HG03280 (cell line): ENCODE data around the gene PTCD2.
"Not testable (repeated sequence)": the region's sequence is repeated elsewhere in the genome, so short reads cannot be mapped to it uniquely, and the experiment has no call there.

ENCODE experiments used
- ATAC-seq: cut with Tn5 transposase; IDR thresholded peaks from one replicate; pipeline ENCODE4 v1.9.1; 2021; ENCODE audit warnings: mild to moderate bottlenecking, moderate library complexity; ENCODE audit not compliant: unreplicated experiment

Gene PTCD2

DNA sequence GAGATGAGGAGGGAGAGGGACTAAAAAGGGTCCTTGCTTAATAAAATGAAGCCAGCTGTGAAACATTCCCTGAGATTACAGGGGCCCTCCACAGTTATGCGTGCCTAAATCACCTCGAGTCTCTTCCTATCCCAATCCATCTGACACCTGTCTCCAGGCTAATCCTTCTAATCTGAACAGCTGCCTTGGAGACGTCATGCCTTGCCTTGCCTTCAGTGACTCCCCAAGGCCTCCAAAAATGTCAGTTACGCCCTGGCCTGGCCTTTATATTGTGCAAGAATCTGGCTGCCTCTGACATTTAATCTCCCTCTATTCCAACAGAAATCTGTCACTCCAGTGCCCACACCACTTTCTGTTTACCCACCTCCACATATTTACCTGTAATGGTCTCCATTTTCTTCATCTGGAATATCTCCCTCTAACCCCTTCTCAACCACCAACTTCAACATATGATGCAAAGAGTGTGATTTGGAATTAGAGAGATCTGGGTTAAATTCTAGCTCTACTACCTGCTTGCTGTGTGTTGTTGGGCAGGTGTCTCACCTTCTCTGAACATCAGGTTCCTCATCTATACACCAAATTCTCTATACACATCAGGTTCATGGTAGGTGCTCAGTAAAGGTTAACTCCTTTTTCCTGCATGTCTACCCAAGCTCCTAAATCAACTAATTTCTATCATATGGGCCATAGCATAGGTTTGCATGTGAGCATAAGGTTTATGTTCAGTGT, 57.9 kb downstream of the PTCD2 start:
- no peak for ATAC-seq

DNA sequence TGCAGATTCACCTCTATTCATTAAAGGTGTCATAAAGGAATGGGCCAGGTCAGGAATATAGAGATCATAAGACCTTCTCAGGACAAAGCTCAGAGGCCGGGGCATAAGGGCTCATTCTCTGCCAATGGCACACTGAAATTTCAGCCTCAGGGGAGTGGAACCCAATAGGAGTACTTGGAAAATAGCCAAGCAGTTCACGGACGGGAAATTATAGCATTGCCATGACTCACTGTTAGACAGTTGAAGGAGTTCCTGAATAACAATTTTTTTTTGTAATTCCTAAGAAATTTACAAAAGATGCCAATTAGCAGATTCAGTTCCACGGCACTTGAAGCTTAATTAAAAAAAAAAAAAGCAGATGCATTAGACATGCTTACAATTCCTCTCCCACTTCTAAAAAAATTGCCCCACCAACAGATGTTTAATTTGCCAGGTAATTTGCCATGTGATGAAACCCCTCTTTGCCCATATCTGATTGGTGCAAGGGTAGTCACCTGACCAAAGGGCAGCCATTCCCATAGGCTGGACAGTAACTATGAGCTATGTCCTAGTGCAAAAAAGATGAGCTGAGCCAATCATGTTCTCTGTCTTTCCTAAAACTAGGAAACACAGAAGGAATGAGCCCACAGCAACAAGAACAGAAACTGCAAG, 58.6 kb downstream of the PTCD2 start:
- ATAC-seq: no peak

DNA sequence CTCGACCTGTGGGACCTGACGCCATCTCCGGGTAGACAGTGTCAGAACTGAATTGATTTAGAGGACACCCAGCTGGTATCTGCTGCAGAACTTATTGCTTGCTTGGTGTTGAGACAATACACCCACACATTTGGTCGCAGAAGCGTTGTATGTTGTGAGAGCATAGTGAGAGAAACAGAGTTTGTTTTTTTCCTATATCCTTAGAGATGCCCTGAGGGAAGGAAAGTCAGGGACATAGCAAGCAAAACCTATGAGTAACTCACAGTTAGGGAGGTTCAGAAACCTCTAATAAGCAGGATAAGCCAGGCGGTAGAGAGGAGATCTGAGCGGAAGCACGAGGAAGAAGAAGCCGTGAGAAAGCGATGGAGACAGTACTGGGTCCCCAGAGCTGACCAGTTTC, 59.8 kb downstream of the PTCD2 start:
- no peak for ATAC-seq

DNA sequence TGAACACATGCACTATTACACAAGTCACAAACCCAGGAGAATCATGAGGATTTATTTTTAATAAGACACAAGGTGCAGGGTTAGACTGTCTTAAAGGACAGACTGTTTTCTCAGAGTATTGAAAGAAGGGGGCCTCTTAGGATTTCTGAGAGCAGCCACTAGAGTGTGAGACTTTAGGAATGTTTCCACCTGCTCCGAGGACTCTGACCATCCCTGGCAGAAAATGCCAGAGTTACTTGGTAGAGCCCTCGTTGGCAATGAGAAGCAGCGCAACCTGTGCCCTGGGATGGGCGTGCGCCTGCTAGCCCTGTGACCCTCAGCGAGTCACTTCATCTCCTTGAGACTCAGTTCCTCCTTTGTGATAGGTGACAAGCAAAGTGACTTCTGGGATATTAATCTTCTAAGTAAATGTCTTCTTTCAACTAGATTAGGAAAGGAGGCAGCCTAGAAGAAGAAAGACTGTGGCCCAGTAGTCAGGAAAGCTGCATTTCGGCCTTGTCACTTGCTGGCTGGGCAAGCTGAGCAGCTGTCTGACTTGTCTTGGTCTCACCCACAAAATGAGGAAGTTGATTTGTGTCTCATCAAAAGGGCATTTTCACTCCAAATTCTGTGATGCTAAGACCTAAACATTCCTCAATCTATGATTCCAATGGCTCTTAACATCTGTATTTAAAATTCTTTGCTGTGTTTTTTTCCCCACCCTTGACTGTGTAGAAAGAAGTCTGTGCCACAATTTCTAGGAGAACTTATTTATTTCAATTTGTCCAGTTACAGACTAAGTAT, 60.5 kb downstream of the PTCD2 start:
- ATAC-seq: no peak

DNA sequence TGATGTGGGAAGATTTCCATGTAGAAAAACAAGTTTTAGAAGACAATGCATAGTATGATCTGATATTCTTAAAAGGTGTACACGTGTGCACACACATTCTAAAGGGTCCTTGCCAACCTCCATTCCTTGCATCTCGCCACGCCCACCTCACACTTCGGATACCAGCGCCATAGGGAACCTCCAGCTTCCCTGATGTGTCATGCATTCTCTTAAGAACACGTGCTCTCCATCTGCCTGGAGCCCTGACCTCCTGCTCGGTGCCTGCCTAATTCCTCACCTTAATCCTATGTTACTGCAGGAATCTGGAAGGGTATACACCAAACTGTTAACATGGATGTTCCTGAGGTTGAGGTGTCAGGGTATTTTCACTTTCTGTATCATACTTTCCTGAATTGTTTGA, 63.1 kb downstream of the PTCD2 start:
- no peak for ATAC-seq

DNA sequence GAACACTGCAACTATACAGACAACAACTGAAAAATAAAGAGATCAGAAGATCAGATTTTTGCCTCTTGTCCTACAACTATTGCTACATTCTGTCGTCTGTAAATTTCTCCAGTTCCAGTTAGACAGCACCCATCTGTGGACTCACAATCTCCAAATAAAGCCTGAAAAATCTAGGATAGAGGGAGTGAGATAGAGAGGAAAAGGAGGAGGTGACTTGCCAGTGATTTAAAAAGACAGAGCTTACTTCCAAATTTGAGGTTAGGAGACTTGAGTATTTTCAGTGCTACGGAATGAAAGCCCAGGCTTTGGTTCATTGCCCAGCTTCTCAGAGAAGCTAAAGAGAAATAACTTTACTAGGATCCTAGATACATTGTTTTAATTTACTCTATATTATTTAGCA, 63.6 kb downstream of the PTCD2 start:
- ATAC-seq: no peak

DNA sequence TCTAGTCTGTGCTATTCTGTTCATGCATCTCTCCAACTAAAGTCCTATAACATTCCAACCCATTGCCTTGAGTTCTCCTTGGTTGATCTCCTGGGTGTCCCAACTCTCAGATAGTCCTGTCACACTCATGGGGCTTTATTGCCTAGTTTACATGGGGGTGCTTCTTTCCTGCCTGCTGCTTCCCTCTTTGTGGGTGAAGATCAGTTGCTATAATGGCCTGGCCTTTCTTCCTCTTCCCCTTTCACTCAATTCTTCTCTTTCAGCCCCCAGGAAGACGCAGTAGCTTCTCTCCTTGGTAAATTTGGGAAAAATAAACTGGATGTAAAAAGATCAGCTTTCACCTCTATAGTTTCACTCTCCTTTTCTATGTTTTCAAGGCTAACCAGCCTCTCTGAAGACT, 66.5 kb downstream of the PTCD2 start:
- no peak for ATAC-seq

DNA sequence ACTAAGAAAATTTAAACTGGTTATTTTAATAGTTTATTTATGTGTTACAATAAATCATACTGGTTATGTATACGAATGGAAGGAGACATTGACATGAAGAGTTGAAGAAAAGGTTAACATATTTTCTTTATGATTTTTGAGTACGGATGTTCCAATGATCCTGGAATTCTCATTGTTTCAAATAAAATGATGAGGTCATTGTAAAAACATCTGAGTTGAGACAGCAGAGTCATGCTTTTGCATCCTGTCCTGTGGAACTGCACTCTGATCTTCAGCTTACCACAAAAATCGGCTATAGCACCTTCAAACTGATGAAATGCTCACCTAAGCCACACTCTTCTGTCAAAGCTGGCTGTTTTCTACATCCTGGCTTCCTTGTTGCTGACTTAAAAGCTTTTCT, 67.8 kb downstream of the PTCD2 start:
- no peak for ATAC-seq

DNA sequence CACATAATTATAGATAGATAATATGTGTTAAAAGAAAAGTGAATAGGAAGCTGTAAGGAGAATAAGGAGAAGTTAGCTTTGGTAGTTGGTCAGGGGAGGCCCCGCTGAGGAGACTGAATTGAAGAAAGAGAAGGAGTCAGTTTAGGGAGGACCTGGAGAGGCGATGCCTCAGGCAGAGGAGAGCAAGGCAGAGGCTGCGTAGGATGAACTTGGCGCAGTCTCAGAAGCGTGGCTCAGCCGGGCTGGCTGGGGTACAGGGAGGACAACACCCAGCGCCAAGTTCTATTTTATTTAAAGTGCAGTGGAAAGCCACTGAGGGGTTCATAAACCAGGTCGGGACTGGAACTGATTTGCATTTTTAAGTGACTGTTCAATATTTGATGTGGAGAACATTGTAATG, 68.5 kb downstream of the PTCD2 start:
- ATAC-seq: no peak

DNA sequence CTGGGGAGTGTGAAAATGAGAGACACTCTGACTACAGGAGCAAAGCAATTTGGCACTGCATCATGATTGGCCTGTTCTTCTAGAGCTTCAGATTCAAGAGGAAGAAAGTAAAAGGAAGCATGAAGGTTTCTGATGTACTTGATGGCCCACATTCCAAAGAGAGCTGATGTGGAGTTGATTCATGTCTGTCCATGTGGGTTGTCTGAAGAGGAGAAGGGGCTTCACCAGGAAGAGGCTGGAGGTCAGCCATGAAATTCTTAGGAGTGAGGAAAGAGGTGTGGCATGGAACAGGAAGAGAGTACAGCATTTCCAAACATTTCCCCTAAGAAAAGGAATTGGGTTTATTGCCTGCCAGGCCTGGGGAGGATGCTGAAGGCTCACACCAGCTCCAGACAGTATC, 70.7 kb downstream of the PTCD2 start:
- ATAC-seq: no peak

DNA sequence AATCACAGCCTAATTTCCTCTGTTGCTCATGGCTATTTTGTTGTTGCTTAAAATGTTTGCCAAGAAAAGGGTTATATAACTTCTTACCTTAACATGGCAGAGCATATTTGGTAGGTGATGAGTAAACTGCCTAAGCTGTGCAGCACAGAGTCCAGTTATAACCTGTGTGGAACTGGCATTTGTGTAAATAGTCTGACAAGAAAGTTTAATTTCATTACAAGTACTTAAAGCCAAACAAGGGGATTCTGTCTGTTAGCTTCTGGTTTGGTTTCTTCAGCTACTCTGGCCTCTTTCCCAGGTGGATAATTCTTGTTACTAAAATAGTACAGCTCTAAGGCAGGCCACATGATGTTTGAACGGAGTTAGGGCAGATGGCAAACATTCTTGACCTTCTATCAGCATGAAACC, 72.2 kb downstream of the PTCD2 start:
- ATAC-seq: no peak

DNA sequence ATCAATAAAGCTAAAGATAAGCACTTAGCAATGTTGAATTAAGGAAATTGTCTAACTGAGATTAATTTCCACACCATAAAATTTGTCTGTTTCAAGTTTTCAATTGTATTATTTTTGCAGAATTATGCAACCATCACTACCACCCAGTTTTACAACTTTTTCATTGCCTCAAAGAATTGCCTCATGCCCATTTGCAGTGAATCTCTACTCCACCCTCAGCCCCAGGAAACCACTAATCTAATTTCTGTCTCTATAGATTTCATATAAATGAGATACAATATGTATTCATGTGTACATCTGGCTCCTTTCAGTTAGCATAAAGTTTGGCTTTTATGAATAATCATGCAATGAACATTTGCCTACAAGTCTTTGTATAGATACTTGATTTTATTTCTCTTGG, 72.9 kb downstream of the PTCD2 start:
- no peak for ATAC-seq

DNA sequence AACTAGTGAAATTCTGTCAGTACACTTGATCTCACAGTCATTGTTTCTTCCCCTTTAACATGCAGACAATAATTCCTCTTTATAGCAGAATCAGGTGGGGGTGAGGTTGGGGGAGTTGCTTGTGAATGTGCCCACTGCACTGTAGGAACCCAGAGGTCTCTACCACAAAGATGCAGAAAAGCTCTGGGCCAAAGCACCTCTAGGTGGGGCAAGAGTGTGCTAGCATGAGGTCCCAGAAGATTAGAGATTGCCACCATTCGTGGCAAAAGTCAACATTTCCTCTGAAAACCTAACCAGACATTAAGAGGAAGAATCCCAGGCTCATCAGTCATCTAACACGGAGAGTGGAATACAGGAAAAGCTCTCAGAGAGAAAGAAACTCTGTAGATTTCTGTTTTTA, 74.5 kb downstream of the PTCD2 start:
- ATAC-seq: peak; percentile 57

DNA sequence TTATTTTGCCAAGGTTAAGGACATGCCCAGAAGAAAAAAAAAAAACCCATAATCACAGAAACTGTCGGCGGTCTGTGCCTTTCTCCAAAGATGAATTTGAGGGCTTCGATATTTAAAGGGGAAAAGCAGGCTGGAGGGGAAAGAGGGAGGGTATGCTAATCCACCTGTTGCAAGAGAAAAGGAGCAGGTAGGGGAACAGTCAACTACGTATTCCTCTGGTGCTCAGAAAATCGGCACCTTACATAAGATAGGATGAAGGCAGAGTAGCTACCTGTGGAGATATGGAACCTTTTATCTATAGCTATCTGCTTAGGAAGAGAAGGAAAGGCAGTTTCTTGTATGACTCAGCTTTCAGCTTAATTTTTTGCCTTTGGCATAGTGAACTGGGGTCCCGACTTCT, 77.7 kb downstream of the PTCD2 start:
- ATAC-seq: no peak

DNA sequence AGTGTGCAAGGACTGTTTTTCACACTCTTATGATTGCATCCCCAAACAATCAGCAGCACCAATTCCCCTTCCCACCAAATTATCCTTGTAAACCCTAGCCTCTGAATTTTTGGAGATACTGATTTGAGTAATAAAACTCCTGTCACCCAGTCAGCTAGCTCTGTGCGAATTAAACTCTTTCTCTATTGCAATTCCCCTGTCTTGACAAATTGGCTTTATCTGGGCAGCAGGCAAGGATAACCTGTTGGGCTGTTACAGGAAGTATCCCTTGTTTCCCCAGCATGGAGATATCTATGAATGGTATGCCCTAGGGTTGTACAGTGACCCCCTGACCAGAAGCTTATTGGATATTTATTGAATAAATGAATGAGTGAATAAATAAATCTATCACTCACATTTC, 80.8 kb downstream of the PTCD2 start:
- no peak for ATAC-seq

DNA sequence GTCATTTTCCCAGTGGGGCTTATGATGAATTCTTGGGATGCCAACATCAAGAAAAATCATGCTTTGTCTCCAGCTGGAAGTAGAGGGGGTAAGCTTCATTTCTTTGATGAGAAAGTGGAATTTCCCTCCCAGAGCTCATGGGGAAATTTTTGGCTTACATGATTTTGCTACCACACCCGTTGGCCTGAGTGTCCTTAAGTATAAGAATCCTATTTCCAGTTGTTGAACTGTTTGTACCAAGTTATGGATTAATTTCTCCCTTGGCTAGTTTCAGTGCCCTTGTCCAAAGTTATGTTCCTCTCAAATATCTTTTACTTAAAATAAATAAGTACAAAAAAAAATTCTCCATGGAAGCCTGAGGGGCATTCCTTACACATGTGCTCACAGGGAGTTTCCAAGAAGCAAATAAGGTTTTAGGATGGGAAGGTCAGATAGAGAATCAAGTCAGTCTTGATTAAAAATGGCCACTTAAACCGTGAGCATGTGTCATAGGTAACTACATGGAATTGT, 82.3 kb downstream of the PTCD2 start:
- ATAC-seq: no peak

DNA sequence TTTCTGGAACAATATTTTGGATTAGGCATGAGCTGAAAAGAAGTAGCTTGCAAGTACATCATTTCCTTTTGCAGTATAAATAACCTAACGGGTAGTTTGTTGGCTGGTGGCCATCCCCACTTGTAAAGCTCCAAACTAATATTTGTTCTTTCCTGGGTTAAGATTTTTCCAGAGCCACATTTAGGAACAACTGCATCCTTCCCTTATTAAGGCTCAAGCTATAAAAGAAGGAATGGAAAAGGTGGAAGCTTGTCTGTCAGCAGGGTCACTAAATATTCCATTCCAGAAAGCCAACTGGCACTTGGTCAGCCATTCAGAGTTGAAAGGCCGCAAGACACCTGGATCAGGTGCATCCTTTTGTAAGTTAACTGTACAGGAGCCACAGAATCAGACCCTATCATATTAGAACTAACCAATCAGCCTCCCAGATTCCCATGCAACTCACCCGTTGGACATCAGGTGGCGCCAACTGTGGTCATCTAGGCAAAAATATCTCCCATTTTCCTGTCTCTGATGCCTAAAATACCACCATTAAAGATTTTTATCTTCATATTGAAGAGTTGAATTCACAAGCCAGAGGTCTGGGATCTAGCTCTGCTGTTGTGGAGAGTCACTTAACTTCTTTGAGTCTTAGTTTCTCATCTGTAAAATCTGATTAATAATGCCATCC, 82.9 kb downstream of the PTCD2 start:
- no peak for ATAC-seq

DNA sequence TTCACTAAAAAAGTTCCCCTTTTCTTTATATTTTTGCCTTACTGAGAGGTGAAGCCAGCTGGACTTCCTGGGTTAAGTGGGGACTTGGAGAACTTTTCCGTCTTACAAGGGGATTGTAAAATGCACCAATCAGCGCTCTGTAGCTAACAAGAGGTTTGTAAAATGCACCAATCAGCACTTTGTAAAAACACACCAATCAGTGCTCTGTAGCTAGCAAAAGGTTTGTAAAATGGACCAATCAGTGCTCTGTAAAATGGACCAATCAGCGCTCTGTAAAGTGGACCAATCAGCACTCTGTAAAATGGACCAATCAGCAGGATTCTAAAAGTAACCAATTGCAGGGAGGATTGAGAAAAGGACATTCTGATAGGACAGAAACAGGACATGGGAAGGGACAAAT, 84.6 kb downstream of the PTCD2 start:
- ATAC-seq: not testable (repeated sequence)

DNA sequence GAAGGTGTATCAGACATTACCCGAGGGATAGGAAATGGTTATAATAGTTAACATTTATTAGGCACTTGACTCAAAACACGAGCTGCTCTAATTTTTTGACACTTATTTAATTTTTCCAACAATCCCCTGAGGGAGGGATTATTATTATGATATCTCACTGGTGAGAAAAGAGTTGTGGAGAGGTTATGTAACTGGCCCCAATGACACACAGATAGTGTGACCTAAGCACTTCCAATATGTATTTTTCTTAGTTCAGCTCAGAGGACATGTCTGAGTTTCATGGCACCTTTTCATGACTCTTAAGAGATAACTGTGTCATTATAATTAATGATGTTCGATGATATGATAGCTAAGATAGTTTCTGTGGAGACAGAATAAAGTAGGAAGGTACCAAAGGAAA, 86.9 kb downstream of the PTCD2 start:
- ATAC-seq: no peak

DNA sequence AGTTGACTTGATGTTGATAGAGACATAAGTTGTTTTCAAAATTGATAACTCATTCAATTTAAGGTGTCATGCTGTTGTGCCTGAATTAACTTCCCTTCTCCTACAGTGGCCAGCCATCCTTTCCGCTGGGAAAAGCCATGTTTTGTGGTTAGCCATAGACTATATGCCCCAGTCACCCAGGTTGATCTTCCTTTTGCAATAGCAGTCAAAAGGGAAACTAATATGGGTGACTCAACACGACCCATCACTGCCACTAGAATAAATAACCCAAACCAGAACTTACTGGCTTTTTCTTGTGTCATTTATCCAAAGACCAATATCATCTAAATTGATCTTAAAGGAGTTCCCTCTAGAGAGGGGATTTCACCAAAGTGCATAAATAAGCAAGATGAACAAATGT, 87.4 kb downstream of the PTCD2 start:
- ATAC-seq: no peak

DNA sequence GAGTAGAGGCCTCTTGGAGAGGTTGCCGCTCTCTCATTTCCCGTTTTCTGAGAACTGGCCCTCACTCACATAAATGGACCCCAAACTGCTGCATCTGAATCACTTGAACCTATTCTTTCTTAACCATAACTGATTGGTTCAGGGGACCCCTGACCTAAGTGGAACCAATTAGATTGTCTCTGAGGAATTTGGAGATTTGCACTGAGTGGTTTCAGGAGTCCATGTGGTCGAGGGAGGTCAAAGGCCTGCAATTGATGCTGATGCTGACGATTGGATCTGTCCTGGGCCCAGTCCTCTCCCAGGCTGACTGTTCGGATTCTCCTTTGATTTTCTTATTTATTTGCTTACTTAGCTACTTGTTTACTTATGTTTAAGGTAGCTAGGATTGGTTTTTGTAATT, 88.0 kb downstream of the PTCD2 start:
- ATAC-seq: no peak
